Medulla oblongata (tissue), 1 donor: ENCODE data around the gene GLRA2.

Source experiments
- DNase-seq: peaks from one replicate; pipeline ENCODE4 v3.0.0-alpha.2; 2015; ENCODE audit errors: extremely low spot score

GLRA2 gene

GRCh38 chrX:14529290-14529989 lies at the start of gene GLRA2:
GLRA2 (plus strand) TSS chrX:14529536; CDS start chrX:14530058, 522 bp downstream.
- peak; percentile 18 for DNase-seq

GRCh38 chrX:14489437-14489836 lies 39.9 kb upstream of the GLRA2 start:
- no peak for DNase-seq

GRCh38 chrX:14491689-14492088 lies 37.6 kb upstream of the GLRA2 start:
- no peak for DNase-seq

- no peak for DNase-seq
These were observed 32.7 kb upstream of the GLRA2 start for GRCh38 chrX:14496674-14497073.

GRCh38 chrX:14497184-14497666 lies 32.1 kb upstream of the GLRA2 start:
- DNase-seq, result peak; percentile 37

GRCh38 chrX:14501327-14501726 lies 28.0 kb upstream of the GLRA2 start:
- DNase-seq, result peak; percentile 32

- DNase-seq, result no peak
These were observed 24.3 kb upstream of the GLRA2 start for GRCh38 chrX:14504960-14505538.

GRCh38 chrX:14505648-14506047 lies 23.7 kb upstream of the GLRA2 start:
- no peak for DNase-seq

- no peak for DNase-seq
These were observed 22.5 kb upstream of the GLRA2 start for GRCh38 chrX:14506866-14507265.

GRCh38 chrX:14508025-14508690 lies 21.2 kb upstream of the GLRA2 start:
- DNase-seq, result no peak

GRCh38 chrX:14509325-14510057 lies 19.8 kb upstream of the GLRA2 start:
- no peak for DNase-seq

- peak; percentile 68 for DNase-seq
These were observed 577 bp upstream of the GLRA2 start for GRCh38 chrX:14528629-14529289.

GRCh38 chrX:14533867-14534266 lies 4.5 kb downstream of the GLRA2 start:
- DNase-seq, result no peak

GRCh38 chrX:14546190-14546589 lies 16.9 kb downstream of the GLRA2 start:
- DNase-seq, result no peak

- DNase-seq, result peak; percentile 3
These were observed 24.9 kb downstream of the GLRA2 start for GRCh38 chrX:14554131-14554715.

GRCh38 chrX:14564058-14564457 lies 34.7 kb downstream of the GLRA2 start:
- DNase-seq, result no peak

GRCh38 chrX:14573161-14573560 lies 43.8 kb downstream of the GLRA2 start:
- no peak for DNase-seq

GRCh38 chrX:14581081-14581480 lies 51.7 kb downstream of the GLRA2 start:
- no peak for DNase-seq

- no peak for DNase-seq
These were observed 55.2 kb downstream of the GLRA2 start for GRCh38 chrX:14584548-14584947.

GRCh38 chrX:14590216-14590615 lies 60.9 kb downstream of the GLRA2 start:
- no peak for DNase-seq

- DNase-seq, result no peak
These were observed 61.5 kb downstream of the GLRA2 start for GRCh38 chrX:14590693-14591424.
